Esophagus muscularis mucosa (tissue), 4 donors: ENCODE measurements around the gene ERCC2.

Source experiments
- CTCF ChIP-seq, 3 experiments: fragments of 200-600 bp in 2 of 3; fragments of 450-650 bp in 1 of 3; sonication (generic) in 2 of 3; IDR thresholded peaks; one replicate each; pipeline ENCODE4 v1.5.1; 2017 to 2019; ENCODE audit warnings: antibody characterized with exemption in 3 of 3, mild to moderate bottlenecking in 2 of 3, moderate library complexity in 1 of 3
- EP300 ChIP-seq: sonication (generic); formaldehyde crosslinking; IDR thresholded peaks from one replicate; pipeline ENCODE4 v1.6.1; 2017; ENCODE audit warnings: antibody characterized with exemption
- POLR2A ChIP-seq: fragments of 450-650 bp; IDR thresholded peaks from one replicate; pipeline ENCODE4 v1.6.1; 2017; ENCODE audit warnings: antibody characterized with exemption, moderate library complexity, mild to moderate bottlenecking, low read depth

DNA sequence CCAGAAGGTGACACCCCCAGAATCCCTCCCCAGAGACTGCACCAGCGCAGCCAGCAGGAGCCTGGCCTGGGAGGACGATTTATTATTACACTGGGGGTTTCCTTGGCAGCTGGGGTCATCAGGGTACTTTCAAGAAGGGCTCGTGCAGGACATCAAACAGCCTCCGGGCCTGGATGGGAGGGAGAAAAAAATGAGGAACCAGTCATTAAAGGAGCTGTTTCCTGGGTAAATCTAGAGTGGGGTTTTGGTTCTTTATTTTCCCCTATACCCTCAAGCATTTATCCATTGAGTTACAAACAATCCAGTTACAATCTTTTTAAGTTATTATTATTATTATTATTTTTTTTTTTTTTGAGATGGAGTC is 39.2 kb upstream of the ERCC2 start:
- TF ChIP-seq CTCF (IDR thresholded peaks at IDR 0.05): no peak
- TF ChIP-seq EP300: no peak
- TF ChIP-seq POLR2A: no peak
